CD14-positive monocyte (primary cell): ENCODE data around the gene COL17A1. TPM values are rescaled to one million over a fixed set of nuclear protein-coding genes. Genes with fewer than 3 reads are reported as not detected.

Experiments used
- DNase-seq, 3 donors: peaks; one replicate each; pipeline ENCODE4 v3.0.0-alpha.2; 2011 to 2022
- H2AFZ ChIP-seq: 2 replicates; pipeline ENCODE4 v1.6.0; 2012; ENCODE audit warnings: mild to moderate bottlenecking, low read depth, low read length, inconsistent platforms; ENCODE audit not compliant: insufficient read depth, poor library complexity, severe bottlenecking
- H3K27ac ChIP-seq, 2 donors: 1 replicate in 1 of 2; 2 replicates in 1 of 2; pipeline ENCODE4 v1.5.1; 2012 to 2013; ENCODE audit warnings: low read length in 2 of 2, control low read depth in 1 of 2, inconsistent platforms in 1 of 2, low read depth in 1 of 2, mild to moderate bottlenecking in 1 of 2
- H3K27me3 ChIP-seq, 2 donors: one replicate each; pipeline versions ENCODE4 v1.6.0 to v1.6.1; 2011 to 2013; ENCODE audit warnings: low read length in 2 of 2; ENCODE audit not compliant: control insufficient read depth in 2 of 2, insufficient read depth in 2 of 2
- H3K36me3 ChIP-seq, 2 donors: replicated peaks in 1 of 2; 1 replicate in 1 of 2; 2 replicates in 1 of 2; pipeline versions ENCODE4 v1.5.1 to v1.6.1; 2012 to 2013; ENCODE audit warnings: low read length in 2 of 2, control low read depth in 1 of 2, inconsistent platforms in 1 of 2, mild to moderate bottlenecking in 1 of 2; ENCODE audit not compliant: insufficient read depth in 2 of 2, control insufficient read depth in 1 of 2
- H3K4me1 ChIP-seq, 2 donors: 1 replicate in 1 of 2; 2 replicates in 1 of 2; pipeline versions ENCODE4 v1.5.1 to v1.6.1; 2012 to 2013; ENCODE audit warnings: low read length in 2 of 2, control low read depth in 1 of 2, inconsistent platforms in 1 of 2, mild to moderate bottlenecking in 1 of 2, moderate library complexity in 1 of 2; ENCODE audit not compliant: insufficient read depth in 2 of 2, control insufficient read depth in 1 of 2
- H3K4me2 ChIP-seq: replicated peaks from 2 replicates; pipeline ENCODE3; 2012; ENCODE audit warnings: low read length, moderate library complexity, mild to moderate bottlenecking; ENCODE audit not compliant: poor library complexity, severe bottlenecking; ENCODE audit errors: extremely low read depth
- H3K4me3 ChIP-seq, 3 experiments: fragments of 200-600 bp in 1 of 3; sonication (generic) in 1 of 3; replicated peaks in 1 of 3; 1 replicate in 2 of 3; 2 replicates in 1 of 3; pipeline ENCODE4 v1.5.1; 2011 to 2013; ENCODE audit warnings: low read length in 3 of 3, mild to moderate bottlenecking in 3 of 3, control low read depth in 2 of 3, low read depth in 2 of 3, inconsistent platforms in 1 of 3, moderate library complexity in 1 of 3
- H3K79me2 ChIP-seq: 2 replicates; pipeline ENCODE4 v1.6.0; 2012; ENCODE audit warnings: mild to moderate bottlenecking, control low read depth, inconsistent platforms, low read length, moderate library complexity; ENCODE audit not compliant: insufficient read depth
- H3K9ac ChIP-seq: 2 replicates; pipeline ENCODE4 v1.6.0; 2017; ENCODE audit warnings: low read length, mild to moderate bottlenecking; ENCODE audit not compliant: insufficient read depth, poor library complexity, severe bottlenecking
- H3K9me3 ChIP-seq, 2 donors: replicated peaks in 1 of 2; 1 replicate in 1 of 2; 2 replicates in 1 of 2; pipeline versions ENCODE4 v1.5.1 to v1.6.1; 2012 to 2013; ENCODE audit warnings: low read length in 2 of 2, control low read depth in 1 of 2; ENCODE audit not compliant: control insufficient read depth in 1 of 2, insufficient read depth in 1 of 2
- H4K20me1 ChIP-seq: 2 replicates; pipeline ENCODE4 v1.6.0; 2012; ENCODE audit warnings: mild to moderate bottlenecking, low read length, control low read depth, moderate library complexity; ENCODE audit not compliant: insufficient read depth
- H3K27ac Mint-ChIP-seq, 7 donors: one replicate each; pipeline ENCODE4 v1.8.0; 2020; ENCODE audit warnings: mild to moderate bottlenecking in 7 of 7, mixed read lengths in 7 of 7, moderate library complexity in 6 of 7, inconsistent platforms in 2 of 7
- H3K27me3 Mint-ChIP-seq, 3 donors: one replicate each; pipeline ENCODE4 v1.8.0; 2021 to 2022; ENCODE audit warnings: low read depth in 3 of 3, mild to moderate bottlenecking in 3 of 3, mixed read lengths in 3 of 3, moderate library complexity in 3 of 3, inconsistent platforms in 1 of 3
- H3K36me3 Mint-ChIP-seq, 2 donors: one replicate each; pipeline ENCODE4 v1.8.0; 2020; ENCODE audit warnings: mixed read lengths in 2 of 2, inconsistent platforms in 1 of 2, mild to moderate bottlenecking in 1 of 2
- H3K4me1 Mint-ChIP-seq: one replicate; pipeline ENCODE4 v1.8.0; 2020; ENCODE audit warnings: mild to moderate bottlenecking, mixed read lengths
- H3K4me3 Mint-ChIP-seq, 2 donors: one replicate each; pipeline ENCODE4 v1.8.0; 2020; ENCODE audit warnings: mild to moderate bottlenecking in 2 of 2, mixed read lengths in 2 of 2, moderate library complexity in 1 of 2
- H3K9me3 Mint-ChIP-seq, 7 donors: one replicate each; pipeline ENCODE4 v1.8.0; 2020 to 2022; ENCODE audit warnings: mixed read lengths in 7 of 7, mild to moderate bottlenecking in 6 of 7, moderate library complexity in 6 of 7, inconsistent platforms in 2 of 7
- CTCF ChIP-seq: fragments of 200-600 bp; IDR thresholded peaks from one replicate; pipeline ENCODE4 v1.8.0; 2022; ENCODE audit warnings: antibody characterized with exemption, mild to moderate bottlenecking
- WGBS: methylation state at CpG from one replicate; pipeline ENCODE4 v1.1.5; 2013; ENCODE audit warnings: missing lambda C conversion rate; ENCODE audit not compliant: insufficient coverage; 5-methylcytosine and 5-hydroxymethylcytosine counted together
- intact Hi-C, 2 donors: fragments of 100-400 bp; cut with micrococcal nuclease; formaldehyde crosslinking; loops; one replicate each; pipeline versions ENCODE4 v1.15.0 to v1.15.1; 2023
- polyA plus RNA-seq, 3 donors: library from polyadenylated mRNA; depleted of rRNA in 1 of 3; unstranded in 2 of 3; stranded (reverse) in 1 of 3; fragments of 300-500 nt in 2 of 3; fragments of >200 nt in 1 of 3; fragmentation: Illumina TruSeq in 2 of 3; gene quantifications; 1 replicate in 2 of 3; 2 replicates in 1 of 3; pipeline ENCODE4 v1.2.3, GENCODE V29; 2012 to 2021

COL17A1 gene
- polyA plus RNA-seq, 3 donors, result not detected

- no peaks in the 10 kb centered on the region for H3K79me2 ChIP-seq
- Mint-ChIP-seq H3K27ac (no peak overlapping the region), H3K4me1 (no peaks in the 10 kb centered on the region), H3K36me3 (peaks cover 71 to 80% of the 10 kb centered on the region in 2 donors), H3K9me3 (no peaks in the 10 kb centered on the region), H3K27me3 (peaks cover 0 to 2% (median 0%) of the 10 kb centered on the region in 3 donors), H3K4me3 (no peak overlapping the region)
- no peaks in the 10 kb centered on the region for H3K27me3 ChIP-seq
- H3K9me3 ChIP-seq, result no peaks in the 10 kb centered on the region
- H3K4me2 ChIP-seq, result no peak overlapping the region
- H2AFZ ChIP-seq, result no peak overlapping the region
- WGBS, result 100% methylated on average over 2 of the region's 5 CpGs
- DNase-seq, result no peak
- no peak for TF ChIP-seq CTCF
- H4K20me1 ChIP-seq, result no peaks in the 10 kb centered on the region
- no peak overlapping the region for H3K9ac ChIP-seq
- no peaks in the 10 kb centered on the region for H3K4me1 ChIP-seq
- intact Hi-C loops, result no loop called here
- peaks cover 76 to 94% of the 10 kb centered on the region in 2 donors for H3K36me3 ChIP-seq
- no peak overlapping the region for H3K27ac ChIP-seq
- no peak overlapping the region for H3K4me3 ChIP-seq
These were observed 60.2 kb downstream of the COL17A1 start for GRCh38 chr10:104025524-104025923.

GRCh38 chr10:104022026-104022425 lies 63.7 kb downstream of the COL17A1 start:
- no peak overlapping the region for H3K27ac ChIP-seq
- no peak overlapping the region for H3K4me3 ChIP-seq
- no peak overlapping the region for H3K9ac ChIP-seq
- H3K27me3 ChIP-seq, result no peaks in the 10 kb centered on the region
- no peaks in the 10 kb centered on the region for H3K4me1 Mint-ChIP-seq
- no peaks in the 10 kb centered on the region for H3K9me3 Mint-ChIP-seq
- intact Hi-C loops, result no loop called here
- no peaks in the 10 kb centered on the region for H3K9me3 ChIP-seq
- H3K4me2 ChIP-seq, result no peak overlapping the region
- H3K27ac Mint-ChIP-seq, result peak overlapping the region in 1 of 7 donors; percentile 13
- WGBS, result 91% methylated on average over 4 of the region's 5 CpGs
- H3K4me1 ChIP-seq, result no peaks in the 10 kb centered on the region
- DNase-seq, result no peak
- no peak overlapping the region for H2AFZ ChIP-seq
- peaks cover 0 to 2% (median 0%) of the 10 kb centered on the region in 3 donors for H3K27me3 Mint-ChIP-seq
- no peaks in the 10 kb centered on the region for H3K79me2 ChIP-seq
- peaks cover 84 to 98% of the 10 kb centered on the region in 2 donors for H3K36me3 ChIP-seq
- no peaks in the 10 kb centered on the region for H4K20me1 ChIP-seq
- H3K4me3 Mint-ChIP-seq, result no peak overlapping the region
- peaks cover 77 to 84% of the 10 kb centered on the region in 2 donors for H3K36me3 Mint-ChIP-seq
- TF ChIP-seq CTCF, result no peak
